ENCODE measurements around the gene AKT1. TPM values are rescaled to one million over a fixed set of nuclear protein-coding genes. Genes with fewer than 3 reads are reported as not detected.

Gene AKT1
- total RNA-seq, 2 donors from 2014 or later: 158 to 162 TPM

GRCh38 chr14:104770851-104771272 lies 24.7 kb downstream of the AKT1 start:
- ATAC-seq (ENCODE audit: insufficient number of reproducible peaks, low FRiP score, low read depth): no peak
- H3K27me3 ChIP-seq (replicated peaks; ENCODE audit: insufficient read depth): no peaks in the 10 kb centered on the region
- no peak for DNase-seq (ENCODE audit: low spot score)
- peaks cover 38% of the 10 kb centered on the region for H3K36me3 ChIP-seq
- no peaks in the 10 kb centered on the region for H3K4me1 ChIP-seq (ENCODE audit: control insufficient read depth in 1 of 2, low read depth in 2 of 2)
- no peak overlapping the region for H3K4me3 ChIP-seq
- no peak overlapping the region for H3K27ac ChIP-seq
- TF ChIP-seq CTCF (IDR thresholded peaks at IDR 0.05): peak; percentile 58
- no peaks in the 10 kb centered on the region for H3K9me3 ChIP-seq

- Histone ChIP-seq H3K36me3 (peaks cover 30% of the 10 kb centered on the region), H3K9me3 (no peaks in the 10 kb centered on the region), H3K27me3 (replicated peaks; ENCODE audit: insufficient read depth) (no peaks in the 10 kb centered on the region), H3K4me1 (ENCODE audit: control insufficient read depth in 1 of 2, low read depth in 2 of 2) (no peaks in the 10 kb centered on the region), H3K27ac (no peak overlapping the region), H3K4me3 (no peak overlapping the region)
- no peak for ATAC-seq (ENCODE audit: insufficient number of reproducible peaks, low FRiP score, low read depth)
- no peak for TF ChIP-seq CTCF (IDR thresholded peaks at IDR 0.05)
- DNase-seq (ENCODE audit: low spot score): no peak
These were observed 25.4 kb downstream of the AKT1 start for GRCh38 chr14:104770072-104770579.

GRCh38 chr14:104769324-104770071 lies 26.1 kb downstream of the AKT1 start:
- no peak overlapping the region for H3K27ac ChIP-seq
- H3K36me3 ChIP-seq: peaks cover 26% of the 10 kb centered on the region
- H3K9me3 ChIP-seq: no peaks in the 10 kb centered on the region
- ATAC-seq (ENCODE audit: insufficient number of reproducible peaks, low FRiP score, low read depth) (no peak), DNase-seq (ENCODE audit: low spot score) (no peak)
- no peaks in the 10 kb centered on the region for H3K4me1 ChIP-seq (ENCODE audit: control insufficient read depth in 1 of 2, low read depth in 2 of 2)
- H3K27me3 ChIP-seq (replicated peaks; ENCODE audit: insufficient read depth): no peaks in the 10 kb centered on the region
- TF ChIP-seq CTCF (IDR thresholded peaks at IDR 0.05): no peak
- H3K4me3 ChIP-seq: no peak overlapping the region

GRCh38 chr14:104768437-104769323 lies 26.9 kb downstream of the AKT1 start:
- no peaks in the 10 kb centered on the region for H3K4me1 ChIP-seq (ENCODE audit: control insufficient read depth in 1 of 2, low read depth in 2 of 2)
- no peak overlapping the region for H3K4me3 ChIP-seq
- peak; percentile 97 for TF ChIP-seq CTCF (IDR thresholded peaks at IDR 0.05)
- DNase-seq (ENCODE audit: low spot score): peak; percentile 70
- ATAC-seq (ENCODE audit: insufficient number of reproducible peaks, low FRiP score, low read depth): peak; percentile 87
- H3K27me3 ChIP-seq (replicated peaks; ENCODE audit: insufficient read depth): no peaks in the 10 kb centered on the region
- peaks cover 26% of the 10 kb centered on the region for H3K36me3 ChIP-seq
- no peaks in the 10 kb centered on the region for H3K9me3 ChIP-seq
- peak overlapping the region in 1 of 2 donors; percentile 1 for H3K27ac ChIP-seq

- H3K36me3 ChIP-seq: peaks cover 18% of the 10 kb centered on the region
- ATAC-seq (ENCODE audit: insufficient number of reproducible peaks, low FRiP score, low read depth): no peak
- no peaks in the 10 kb centered on the region for H3K9me3 ChIP-seq
- no peaks in the 10 kb centered on the region for H3K4me1 ChIP-seq (ENCODE audit: control insufficient read depth in 1 of 2, low read depth in 2 of 2)
- no peak overlapping the region for H3K27ac ChIP-seq
- H3K27me3 ChIP-seq (replicated peaks; ENCODE audit: insufficient read depth): no peaks in the 10 kb centered on the region
- TF ChIP-seq CTCF (IDR thresholded peaks at IDR 0.05): no peak
- no peak overlapping the region for H3K4me3 ChIP-seq
- no peak for DNase-seq (ENCODE audit: low spot score)
These were observed 28.0 kb downstream of the AKT1 start for GRCh38 chr14:104767634-104767918.
